Measurements from ENCODE around the gene CHRNE. TPM values are rescaled to one million over a fixed set of nuclear protein-coding genes. Genes with fewer than 3 reads are reported as not detected.

The CHRNE gene
- polyA plus RNA-seq, 1 donor: 0.37 TPM

GRCh38 chr17:4854111-4854681 is 48.7 kb downstream of the CHRNE start:
- Histone ChIP-seq H3K4me1 (ENCODE audit: control insufficient read depth, insufficient read depth, low read length) (peaks cover 39% of the 10 kb centered on the region), H3K4me3 (ENCODE audit: low read length) (no peak overlapping the region), H3K36me3 (ENCODE audit: control insufficient read depth, insufficient read depth, low read length) (peaks cover 18% of the 10 kb centered on the region), H3K9me3 (ENCODE audit: control insufficient read depth, low read depth, low read length) (no peaks in the 10 kb centered on the region), H3K27ac (ENCODE audit: low read length) (no peak overlapping the region), H3K27me3 (ENCODE audit: control insufficient read depth, insufficient read depth, low read length) (no peaks in the 10 kb centered on the region)
- no CpG with 5 or more reads among the region's 5 CpGs for WGBS (ENCODE audit: insufficient coverage, low lambda C conversion rate)
- DNase-seq: no peak

GRCh38 chr17:4853208-4853671 is 49.7 kb downstream of the CHRNE start:
- WGBS (ENCODE audit: insufficient coverage, low lambda C conversion rate): no CpG with 5 or more reads among the region's 2 CpGs
- DNase-seq: no peak
- no peak overlapping the region for H3K4me3 ChIP-seq (ENCODE audit: low read length)
- H3K27me3 ChIP-seq (ENCODE audit: control insufficient read depth, insufficient read depth, low read length): no peaks in the 10 kb centered on the region
- H3K9me3 ChIP-seq (ENCODE audit: control insufficient read depth, low read depth, low read length): no peaks in the 10 kb centered on the region
- peaks cover 31% of the 10 kb centered on the region for H3K4me1 ChIP-seq (ENCODE audit: control insufficient read depth, insufficient read depth, low read length)
- no peak overlapping the region for H3K27ac ChIP-seq (ENCODE audit: low read length)
- H3K36me3 ChIP-seq (ENCODE audit: control insufficient read depth, insufficient read depth, low read length): peaks cover 17% of the 10 kb centered on the region

GRCh38 chr17:4852567-4853207 is 50.2 kb downstream of the CHRNE start:
- Histone ChIP-seq H3K27me3 (ENCODE audit: control insufficient read depth, insufficient read depth, low read length) (no peaks in the 10 kb centered on the region), H3K9me3 (ENCODE audit: control insufficient read depth, low read depth, low read length) (no peaks in the 10 kb centered on the region), H3K4me1 (ENCODE audit: control insufficient read depth, insufficient read depth, low read length) (peaks cover 26% of the 10 kb centered on the region), H3K36me3 (ENCODE audit: control insufficient read depth, insufficient read depth, low read length) (peaks cover 17% of the 10 kb centered on the region), H3K4me3 (ENCODE audit: low read length) (no peak overlapping the region), H3K27ac (ENCODE audit: low read length) (no peak overlapping the region)
- no peak for DNase-seq

- Histone ChIP-seq H3K27ac (ENCODE audit: low read length) (no peak overlapping the region), H3K4me1 (ENCODE audit: control insufficient read depth, insufficient read depth, low read length) (peaks cover 35% of the 10 kb centered on the region), H3K4me3 (ENCODE audit: low read length) (no peak overlapping the region), H3K36me3 (ENCODE audit: control insufficient read depth, insufficient read depth, low read length) (peaks cover 13% of the 10 kb centered on the region), H3K9me3 (ENCODE audit: control insufficient read depth, low read depth, low read length) (no peaks in the 10 kb centered on the region), H3K27me3 (ENCODE audit: control insufficient read depth, insufficient read depth, low read length) (no peaks in the 10 kb centered on the region)
- WGBS (ENCODE audit: insufficient coverage, low lambda C conversion rate): 83% methylated on average over 2 of the region's 3 CpGs
- DNase-seq: no peak
Measured at GRCh38 chr17:4851084-4851483, 51.8 kb downstream of the CHRNE start.

- H3K4me3 ChIP-seq (ENCODE audit: low read length): no peak overlapping the region
- no peak overlapping the region for H3K27ac ChIP-seq (ENCODE audit: low read length)
- 86% methylated on average over 1 of the region's 2 CpGs for WGBS (ENCODE audit: insufficient coverage, low lambda C conversion rate)
- DNase-seq: no peak
- no peaks in the 10 kb centered on the region for H3K27me3 ChIP-seq (ENCODE audit: control insufficient read depth, insufficient read depth, low read length)
- H3K4me1 ChIP-seq (ENCODE audit: control insufficient read depth, insufficient read depth, low read length): peaks cover 35% of the 10 kb centered on the region
- H3K36me3 ChIP-seq (ENCODE audit: control insufficient read depth, insufficient read depth, low read length): peaks cover 13% of the 10 kb centered on the region
- no peaks in the 10 kb centered on the region for H3K9me3 ChIP-seq (ENCODE audit: control insufficient read depth, low read depth, low read length)
Measured at GRCh38 chr17:4850246-4850645, 52.7 kb downstream of the CHRNE start.

GRCh38 chr17:4849011-4849536 is 53.8 kb downstream of the CHRNE start:
- no peak overlapping the region for H3K4me3 ChIP-seq (ENCODE audit: low read length)
- peaks cover 10% of the 10 kb centered on the region for H3K36me3 ChIP-seq (ENCODE audit: control insufficient read depth, insufficient read depth, low read length)
- H3K27me3 ChIP-seq (ENCODE audit: control insufficient read depth, insufficient read depth, low read length): no peaks in the 10 kb centered on the region
- no peak for DNase-seq
- no peaks in the 10 kb centered on the region for H3K9me3 ChIP-seq (ENCODE audit: control insufficient read depth, low read depth, low read length)
- H3K4me1 ChIP-seq (ENCODE audit: control insufficient read depth, insufficient read depth, low read length): peaks cover 29% of the 10 kb centered on the region
- no peak overlapping the region for H3K27ac ChIP-seq (ENCODE audit: low read length)
- WGBS (ENCODE audit: insufficient coverage, low lambda C conversion rate): no CpG with 5 or more reads among the region's 5 CpGs

Other genes with a start within 250 kb of the CHRNE start
- gene PELP1, start 199.0 kb downstream of the CHRNE start, polyA plus RNA-seq: 50.9 TPM
- 96.7 TPM for gene ARRB2, start 192.5 kb downstream of the CHRNE start, polyA plus RNA-seq
- gene MED11, start 171.7 kb downstream of the CHRNE start, polyA plus RNA-seq: 33.0 TPM
- 5.1 TPM for gene ZMYND15, start 163.3 kb downstream of the CHRNE start, polyA plus RNA-seq
- 62.1 TPM for gene CXCL16, start 163.2 kb downstream of the CHRNE start, polyA plus RNA-seq
- 44.0 TPM for gene TM4SF5, start 131.2 kb downstream of the CHRNE start, polyA plus RNA-seq
- 2.1 TPM for gene VMO1, start 116.7 kb downstream of the CHRNE start, polyA plus RNA-seq
- gene GLTPD2, start 114.1 kb downstream of the CHRNE start, polyA plus RNA-seq: 34.4 TPM
- gene PSMB6, start 106.9 kb downstream of the CHRNE start, polyA plus RNA-seq: 97.1 TPM
- gene PLD2, start 95.9 kb downstream of the CHRNE start, polyA plus RNA-seq: 21.8 TPM
- 103 TPM for gene MINK1, start 69.8 kb downstream of the CHRNE start, polyA plus RNA-seq
- 2.1 TPM for gene C17orf107, start 3.6 kb downstream of the CHRNE start, polyA plus RNA-seq
- 1.5 TPM for gene GP1BA, start 29.2 kb upstream of the CHRNE start, polyA plus RNA-seq
- gene SLC25A11, start 36.9 kb upstream of the CHRNE start, polyA plus RNA-seq: 47.1 TPM
- gene RNF167, start 37.2 kb upstream of the CHRNE start, polyA plus RNA-seq: 117 TPM
- gene PFN1, start 45.4 kb upstream of the CHRNE start, polyA plus RNA-seq: 557 TPM
- 31.4 TPM for gene ENO3, start 48.0 kb upstream of the CHRNE start, polyA plus RNA-seq
- 82.0 TPM for gene SPAG7, start 64.7 kb upstream of the CHRNE start, polyA plus RNA-seq
- 35.6 TPM for gene CAMTA2, start 84.6 kb upstream of the CHRNE start, polyA plus RNA-seq
- 4.6 TPM for gene INCA1, start 94.4 kb upstream of the CHRNE start, polyA plus RNA-seq
- gene KIF1C, start 94.9 kb upstream of the CHRNE start, polyA plus RNA-seq: 69.2 TPM
- 3.2 TPM for gene SLC52A1, start 132.3 kb upstream of the CHRNE start, polyA plus RNA-seq
- gene ZFP3, start 175.4 kb upstream of the CHRNE start, polyA plus RNA-seq: 9.9 TPM
- gene ZNF232, start 208.8 kb upstream of the CHRNE start, polyA plus RNA-seq: 11.1 TPM
- gene USP6, start 212.9 kb upstream of the CHRNE start, polyA plus RNA-seq: 0.54 TPM